Smooth muscle cell (in vitro differentiated cells): ENCODE results near the gene MYH7B. TPM values are rescaled to one million over a fixed set of nuclear protein-coding genes. Genes with fewer than 3 reads are reported as not detected.

Experiments used
- DNase-seq: peaks from one replicate; lab custom pipeline; 2025; ENCODE audit not compliant: unreplicated experiment; lab: John Stamatoyannopoulos, UW
- H2AFZ ChIP-seq: fragments of 200-600 bp; sonication (generic); 2 replicates; pipeline ENCODE4 v1.6.0; 2016; ENCODE audit warnings: antibody characterized with exemption, low read depth, mild to moderate bottlenecking
- H3F3A ChIP-seq: fragments of 200-600 bp; sonication (generic); 2 replicates; pipeline ENCODE4 v1.6.0; 2017; ENCODE audit warnings: antibody characterized with exemption, low read depth
- H3K27ac ChIP-seq: fragments of 200-600 bp; sonication (generic); 2 replicates; pipeline ENCODE4 v1.5.1; 2016; ENCODE audit warnings: low read depth, mild to moderate bottlenecking
- H3K27me3 ChIP-seq: fragments of 200-600 bp; sonication (generic); 2 replicates; pipeline ENCODE4 v1.6.1; 2016; ENCODE audit warnings: low read depth, mild to moderate bottlenecking
- H3K36me3 ChIP-seq: fragments of 200-600 bp; sonication (generic); 2 replicates; pipeline ENCODE4 v1.5.1; 2016; ENCODE audit warnings: low read depth
- H3K4me1 ChIP-seq: fragments of 200-600 bp; sonication (generic); 2 replicates; pipeline ENCODE4 v1.5.1; 2016; ENCODE audit warnings: low read depth
- H3K4me2 ChIP-seq: fragments of 200-600 bp; sonication (generic); 2 replicates; pipeline ENCODE4 v1.6.0; 2016; ENCODE audit warnings: mild to moderate bottlenecking
- H3K4me3 ChIP-seq: fragments of 200-600 bp; sonication (generic); 2 replicates; pipeline ENCODE4 v1.5.1; 2016; ENCODE audit warnings: mild to moderate bottlenecking
- H3K79me2 ChIP-seq: fragments of 200-600 bp; sonication (generic); 2 replicates; pipeline ENCODE4 v1.6.0; 2016; ENCODE audit warnings: low read depth, mild to moderate bottlenecking
- H3K9ac ChIP-seq: fragments of 200-600 bp; sonication (generic); 2 replicates; pipeline ENCODE4 v1.6.0; 2016; ENCODE audit warnings: low read depth
- H3K9me3 ChIP-seq: fragments of 200-600 bp; sonication (generic); replicated peaks from 2 replicates; pipeline ENCODE4 v1.5.1; 2016; ENCODE audit warnings: low read depth
- H4K20me1 ChIP-seq: fragments of 200-600 bp; sonication (generic); 2 replicates; pipeline ENCODE4 v1.6.0; 2016; ENCODE audit warnings: low read depth
- WGBS: methylation state at CpG from one replicate; pipeline ENCODE4 v1.1.7; 2016; ENCODE audit warnings: low lambda C conversion rate; 5-methylcytosine and 5-hydroxymethylcytosine counted together
- polyA plus RNA-seq: library from polyadenylated mRNA; unstranded; fragments of >200 nt; fragmentation: Nextera tagmentation; extraction: Ambion mirVana; gene quantifications from 2 replicates; pipeline ENCODE4 v1.2.1, GENCODE V29; 2016
- total RNA-seq: library from RNA; depleted of rRNA; stranded (reverse); fragments of >200 nt; gene quantifications from 2 replicates; pipeline ENCODE4 v1.2.3, GENCODE V29; 2014
- TF ChIP-seq, protein P1 (sequence below): fragments of 200-600 bp; sonication (generic); IDR thresholded peaks from 2 replicates; pipeline ENCODE4 v1.5.1; 2017; ENCODE audit warnings: borderline replicate concordance, mild to moderate bottlenecking, antibody characterized with exemption; ENCODE audit not compliant: insufficient read depth, poor library complexity, severe bottlenecking

MYH7B gene
- total and polyA plus RNA-seq, 2 experiments from 2014 or later, result 0.67 TPM; not detected in 1

DNA sequence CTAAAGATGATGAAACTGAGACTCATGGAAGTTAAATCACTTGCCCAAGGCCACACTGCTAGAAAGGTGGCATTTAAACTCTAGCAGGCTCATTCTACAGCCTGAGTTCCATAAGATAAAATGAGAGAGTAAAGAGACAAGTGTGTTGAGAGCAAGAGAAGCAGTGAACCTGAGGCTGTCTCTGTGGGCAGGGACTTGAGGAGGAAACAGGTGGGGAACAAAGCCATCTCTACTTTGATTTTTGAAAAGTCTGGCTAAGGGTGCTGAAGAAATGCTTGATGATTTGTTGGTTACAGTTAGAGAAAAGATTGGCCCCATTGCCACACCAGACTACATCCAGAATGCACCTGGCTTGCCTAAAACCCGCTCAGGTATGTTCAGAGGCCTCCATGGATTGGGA, 29.1 kb upstream of the MYH7B start:
- Histone ChIP-seq H3F3A (no peaks in the 10 kb centered on the region), H2AFZ (no peak overlapping the region), H3K79me2 (no peaks in the 10 kb centered on the region), H3K27me3 (no peaks in the 10 kb centered on the region), H3K9ac (no peak overlapping the region), H3K27ac (no peak overlapping the region), H3K4me1 (no peaks in the 10 kb centered on the region), H3K4me2 (no peak overlapping the region), H4K20me1 (no peaks in the 10 kb centered on the region), H3K4me3 (no peak overlapping the region), H3K36me3 (no peaks in the 10 kb centered on the region), H3K9me3 (no peaks in the 10 kb centered on the region)
- TF ChIP-seq, protein P1, sequence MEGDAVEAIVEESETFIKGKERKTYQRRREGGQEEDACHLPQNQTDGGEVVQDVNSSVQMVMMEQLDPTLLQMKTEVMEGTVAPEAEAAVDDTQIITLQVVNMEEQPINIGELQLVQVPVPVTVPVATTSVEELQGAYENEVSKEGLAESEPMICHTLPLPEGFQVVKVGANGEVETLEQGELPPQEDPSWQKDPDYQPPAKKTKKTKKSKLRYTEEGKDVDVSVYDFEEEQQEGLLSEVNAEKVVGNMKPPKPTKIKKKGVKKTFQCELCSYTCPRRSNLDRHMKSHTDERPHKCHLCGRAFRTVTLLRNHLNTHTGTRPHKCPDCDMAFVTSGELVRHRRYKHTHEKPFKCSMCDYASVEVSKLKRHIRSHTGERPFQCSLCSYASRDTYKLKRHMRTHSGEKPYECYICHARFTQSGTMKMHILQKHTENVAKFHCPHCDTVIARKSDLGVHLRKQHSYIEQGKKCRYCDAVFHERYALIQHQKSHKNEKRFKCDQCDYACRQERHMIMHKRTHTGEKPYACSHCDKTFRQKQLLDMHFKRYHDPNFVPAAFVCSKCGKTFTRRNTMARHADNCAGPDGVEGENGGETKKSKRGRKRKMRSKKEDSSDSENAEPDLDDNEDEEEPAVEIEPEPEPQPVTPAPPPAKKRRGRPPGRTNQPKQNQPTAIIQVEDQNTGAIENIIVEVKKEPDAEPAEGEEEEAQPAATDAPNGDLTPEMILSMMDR, result no peak
- WGBS, result 94% methylated on average over 1 of the region's 1 CpG
- DNase-seq, result no peak

DNA sequence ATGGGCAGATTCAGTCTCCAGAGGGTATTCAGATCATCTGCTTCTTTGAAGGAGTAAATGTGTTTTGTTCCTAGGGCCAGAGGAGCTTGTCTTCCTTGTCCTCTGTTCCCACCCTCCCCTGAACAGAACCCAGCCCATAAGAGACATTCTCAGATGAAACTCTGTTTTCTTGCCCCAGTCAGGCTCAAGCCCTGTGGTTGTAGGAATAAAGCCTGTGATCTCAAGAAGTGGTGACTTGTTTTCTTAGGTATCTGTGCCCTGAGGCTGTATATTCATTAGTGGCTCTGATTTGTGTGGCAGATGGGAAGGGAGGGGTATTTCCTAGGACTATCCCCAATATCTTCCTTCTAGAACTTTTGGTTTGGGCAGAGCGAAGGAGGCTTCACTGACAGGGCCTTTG, 27.9 kb upstream of the MYH7B start:
- Histone ChIP-seq H3K36me3 (no peaks in the 10 kb centered on the region), H2AFZ (no peak overlapping the region), H3K79me2 (no peaks in the 10 kb centered on the region), H3K4me1 (no peaks in the 10 kb centered on the region), H4K20me1 (no peaks in the 10 kb centered on the region), H3K9ac (no peak overlapping the region), H3F3A (no peaks in the 10 kb centered on the region), H3K4me2 (no peak overlapping the region), H3K9me3 (no peaks in the 10 kb centered on the region), H3K27me3 (no peaks in the 10 kb centered on the region), H3K4me3 (no peak overlapping the region), H3K27ac (no peak overlapping the region)
- no peak for DNase-seq
- 94% methylated on average over 1 of the region's 1 CpG for WGBS
- TF ChIP-seq, protein P1, result no peak

DNA sequence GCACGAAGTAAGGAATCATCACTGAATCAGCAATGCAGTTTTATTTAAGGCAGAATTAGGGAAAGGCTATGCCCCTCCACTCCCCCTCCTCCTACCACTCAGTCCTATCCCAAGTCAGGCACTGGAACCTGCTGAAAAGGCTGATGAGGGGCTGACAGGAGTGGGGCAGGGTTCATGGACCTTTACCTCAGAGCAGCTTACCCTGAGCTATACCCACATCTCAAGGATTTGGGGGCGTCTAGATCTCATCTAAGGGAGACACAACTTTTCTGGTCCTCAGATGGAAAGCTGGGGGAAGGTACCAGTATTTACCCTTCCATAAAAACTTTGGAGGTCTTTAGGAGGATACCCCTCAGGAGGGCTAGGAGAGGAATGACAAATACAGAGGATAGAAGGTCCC, 27.3 kb upstream of the MYH7B start:
- no peak overlapping the region for H3K9ac ChIP-seq
- 93% methylated on average over 2 of the region's 2 CpGs for WGBS
- no peaks in the 10 kb centered on the region for H3K27me3 ChIP-seq
- H3K79me2 ChIP-seq, result no peaks in the 10 kb centered on the region
- H3K4me2 ChIP-seq, result no peak overlapping the region
- TF ChIP-seq, protein P1, result no peak
- no peaks in the 10 kb centered on the region for H3K9me3 ChIP-seq
- no peak overlapping the region for H2AFZ ChIP-seq
- H3K36me3 ChIP-seq, result no peaks in the 10 kb centered on the region
- no peak for DNase-seq
- H4K20me1 ChIP-seq, result no peaks in the 10 kb centered on the region
- no peak overlapping the region for H3K27ac ChIP-seq
- H3K4me3 ChIP-seq, result no peak overlapping the region
- H3K4me1 ChIP-seq, result no peaks in the 10 kb centered on the region
- H3F3A ChIP-seq, result no peaks in the 10 kb centered on the region

DNA sequence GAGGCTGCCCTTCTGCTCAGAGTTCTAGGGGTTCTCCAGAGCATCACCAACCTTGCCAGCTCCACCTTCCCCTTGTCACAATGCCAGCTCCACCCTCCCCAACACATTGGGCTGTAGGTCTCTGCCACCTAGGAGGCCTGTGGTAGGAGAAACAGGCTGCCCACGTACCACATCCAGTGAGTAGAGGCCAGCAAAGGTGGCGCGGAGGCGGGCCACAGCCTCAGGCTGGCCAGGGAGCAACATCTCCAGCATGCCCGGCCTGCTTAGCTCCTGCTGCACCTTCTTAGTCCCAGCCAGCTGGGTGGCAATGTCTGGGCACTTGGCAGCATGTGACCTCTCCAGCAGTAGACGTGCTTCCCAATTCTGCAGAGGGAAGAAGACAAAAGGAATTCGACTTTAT, 23.9 kb upstream of the MYH7B start:
- no peaks in the 10 kb centered on the region for H3F3A ChIP-seq
- H3K4me1 ChIP-seq, result no peaks in the 10 kb centered on the region
- H3K36me3 ChIP-seq, result no peaks in the 10 kb centered on the region
- no peak overlapping the region for H3K9ac ChIP-seq
- no peaks in the 10 kb centered on the region for H3K9me3 ChIP-seq
- WGBS, result 98% methylated on average over 7 of the region's 7 CpGs
- H3K4me3 ChIP-seq, result no peak overlapping the region
- no peak overlapping the region for H2AFZ ChIP-seq
- no peak overlapping the region for H3K27ac ChIP-seq
- H3K79me2 ChIP-seq, result no peaks in the 10 kb centered on the region
- no peaks in the 10 kb centered on the region for H3K27me3 ChIP-seq
- TF ChIP-seq, protein P1, result no peak
- no peak overlapping the region for H3K4me2 ChIP-seq
- H4K20me1 ChIP-seq, result no peaks in the 10 kb centered on the region
- no peak for DNase-seq
